PFSK-1 (cell line): ENCODE results near the gene SLC39A6.

Experiments used
- POLR2AphosphoS5 ChIP-seq: IDR thresholded peaks from 2 replicates; pipeline ENCODE4 v1.6.1; 2012; ENCODE audit warnings: low read depth, mild to moderate bottlenecking, control low read depth, low read length, moderate library complexity
- REST ChIP-seq, 2 experiments: IDR thresholded peaks; 2 replicates each; pipeline versions ENCODE4 v1.6.1 to v1.8.0; 2011 to 2012; ENCODE audit warnings: low read depth in 2 of 2, low read length in 2 of 2, control low read depth in 1 of 2, inconsistent platforms in 1 of 2, mild to moderate bottlenecking in 1 of 2, moderate library complexity in 1 of 2; ENCODE audit not compliant: insufficient read depth in 1 of 2
- TAF1 ChIP-seq: IDR thresholded peaks from 2 replicates; pipeline ENCODE4 v1.6.1; 2012; ENCODE audit warnings: low read length, control low read depth, borderline replicate concordance; ENCODE audit not compliant: insufficient read depth

GRCh38 chr18:36114738-36115137, 14.4 kb downstream of the SLC39A6 start:
- TF ChIP-seq REST (IDR thresholded peaks at IDR 0.05; ENCODE audit: insufficient read depth in 1 of 2, low read depth in 2 of 2, low read length in 2 of 2), result no peak
- no peak for TF ChIP-seq TAF1
- TF ChIP-seq POLR2AphosphoS5, result no peak
